ENCODE results near the gene SLC1A5. TPM values are rescaled to one million over a fixed set of nuclear protein-coding genes. Genes with fewer than 3 reads are reported as not detected.
A peak's percentile ranks its signal among the peaks of the same experiment; 100 is the strongest.

The SLC1A5 gene
- total and polyA plus RNA-seq, 2 experiments from 2014 or later, result 367 to 456 TPM

- H3F3A ChIP-seq (ENCODE audit: insufficient read depth), result peaks cover 10% of the 10 kb centered on the region; the same call in 1 of the 2 replicates
- H3K36me3 ChIP-seq (ENCODE audit: low read depth), result no peaks in the 10 kb centered on the region; the same call in 1 of the 2 replicates
- peaks cover 10% of the 10 kb centered on the region for H3K4me1 ChIP-seq (ENCODE audit: insufficient read depth)
- H3K9ac ChIP-seq, result no peak overlapping the region
- H3K9me3 ChIP-seq (ENCODE audit: low read depth), result no peaks in the 10 kb centered on the region
- no peaks in the 10 kb centered on the region for H3K27me3 ChIP-seq (replicated peaks; ENCODE audit: insufficient read depth)
- no peak for TF ChIP-seq EZH2phosphoT487 (IDR thresholded peaks at IDR 0.05; ENCODE audit: insufficient read depth, low read depth)
- no peak for TF ChIP-seq EZH2 (IDR thresholded peaks at IDR 0.05; ENCODE audit: insufficient read depth, poor library complexity, severe bottlenecking)
- WGBS, 2 experiments (ENCODE audit: low coverage in 1 of 2, low lambda C conversion rate in 2 of 2, missing lambda C conversion rate in 2 of 2), result 87 to 91% methylated on average over 11 of the region's 11 CpGs
- H3K4me2 ChIP-seq (ENCODE audit: unreplicated experiment), result no peak overlapping the region
- no peak overlapping the region for H3K4me3 ChIP-seq
- no peaks in the 10 kb centered on the region; the same call in 1 of the 2 replicates for H4K20me1 ChIP-seq (ENCODE audit: insufficient read depth)
- DNase-seq, result no peak
- H3K9me2 ChIP-seq (ENCODE audit: insufficient read depth), result no peaks in the 10 kb centered on the region
- in situ Hi-C loops (cut with MboI), result no loop called here
- H2AFZ ChIP-seq, result no peak overlapping the region
- peaks cover 70% of the 10 kb centered on the region for H3K79me2 ChIP-seq (ENCODE audit: insufficient read depth)
- no peak overlapping the region for H3K27ac ChIP-seq
These were observed 54.6 kb downstream of the SLC1A5 start for GRCh38 chr19:46733690-46734292.

GRCh38 chr19:46732966-46733689, 55.3 kb downstream of the SLC1A5 start:
- TF ChIP-seq EZH2 (IDR thresholded peaks at IDR 0.05; ENCODE audit: insufficient read depth, poor library complexity, severe bottlenecking), result no peak
- no peak for TF ChIP-seq EZH2phosphoT487 (IDR thresholded peaks at IDR 0.05; ENCODE audit: insufficient read depth, low read depth)
- H3K4me2 ChIP-seq (ENCODE audit: unreplicated experiment), result no peak overlapping the region
- peaks cover 10% of the 10 kb centered on the region; the same call in 1 of the 2 replicates for H3F3A ChIP-seq (ENCODE audit: insufficient read depth)
- no peaks in the 10 kb centered on the region for H3K9me2 ChIP-seq (ENCODE audit: insufficient read depth)
- peaks cover 68% of the 10 kb centered on the region for H3K79me2 ChIP-seq (ENCODE audit: insufficient read depth)
- 93% methylated on average over 23 of the region's 23 CpGs for WGBS, 2 experiments (ENCODE audit: low coverage in 1 of 2, low lambda C conversion rate in 2 of 2, missing lambda C conversion rate in 2 of 2)
- in situ Hi-C loops (cut with MboI), result no loop called here
- H3K27ac ChIP-seq, result no peak overlapping the region
- peaks cover 2% of the 10 kb centered on the region; the same call in 1 of the 2 replicates for H3K36me3 ChIP-seq (ENCODE audit: low read depth)
- H2AFZ ChIP-seq, result no peak overlapping the region
- no peak overlapping the region for H3K4me3 ChIP-seq
- no peak overlapping the region for H3K9ac ChIP-seq
- H4K20me1 ChIP-seq (ENCODE audit: insufficient read depth), result no peaks in the 10 kb centered on the region; the same call in 1 of the 2 replicates
- H3K27me3 ChIP-seq (replicated peaks; ENCODE audit: insufficient read depth), result no peaks in the 10 kb centered on the region
- no peaks in the 10 kb centered on the region for H3K9me3 ChIP-seq (ENCODE audit: low read depth)
- peaks cover 10% of the 10 kb centered on the region for H3K4me1 ChIP-seq (ENCODE audit: insufficient read depth)
- no peak for DNase-seq

- no peaks in the 10 kb centered on the region for H3K27me3 ChIP-seq (replicated peaks; ENCODE audit: insufficient read depth)
- no peak for DNase-seq
- in situ Hi-C loops (cut with MboI), result no loop called here
- H3F3A ChIP-seq (ENCODE audit: insufficient read depth), result peaks cover 10% of the 10 kb centered on the region; the same call in 1 of the 2 replicates
- H3K4me2 ChIP-seq (ENCODE audit: unreplicated experiment), result no peak overlapping the region
- H3K27ac ChIP-seq, result 0 out of 2 replicates have a peak overlapping the region, but pooled peaks have one; percentile 48
- H3K9ac ChIP-seq, result no peak overlapping the region
- no peak overlapping the region for H2AFZ ChIP-seq
- no peaks in the 10 kb centered on the region for H3K9me3 ChIP-seq (ENCODE audit: low read depth)
- TF ChIP-seq EZH2phosphoT487 (IDR thresholded peaks at IDR 0.05; ENCODE audit: insufficient read depth, low read depth) (no peak), EZH2 (IDR thresholded peaks at IDR 0.05; ENCODE audit: insufficient read depth, poor library complexity, severe bottlenecking) (no peak)
- H3K79me2 ChIP-seq (ENCODE audit: insufficient read depth), result peaks cover 61% of the 10 kb centered on the region
- H4K20me1 ChIP-seq (ENCODE audit: insufficient read depth), result no peaks in the 10 kb centered on the region; the same call in 1 of the 2 replicates
- no peak overlapping the region for H3K4me3 ChIP-seq
- H3K9me2 ChIP-seq (ENCODE audit: insufficient read depth), result no peaks in the 10 kb centered on the region
- H3K36me3 ChIP-seq (ENCODE audit: low read depth), result peaks cover 5% of the 10 kb centered on the region; the same call in 1 of the 2 replicates
- 90 to 91% methylated on average over 28 of the region's 28 CpGs for WGBS, 2 experiments (ENCODE audit: low coverage in 1 of 2, low lambda C conversion rate in 2 of 2, missing lambda C conversion rate in 2 of 2)
- H3K4me1 ChIP-seq (ENCODE audit: insufficient read depth), result peaks cover 10% of the 10 kb centered on the region
These were observed 56.0 kb downstream of the SLC1A5 start for GRCh38 chr19:46732172-46732938.

GRCh38 chr19:46731584-46731983, 56.8 kb downstream of the SLC1A5 start:
- Histone ChIP-seq H3K36me3 (ENCODE audit: low read depth) (peaks cover 5% of the 10 kb centered on the region; the same call in 1 of the 2 replicates), H3K27ac (peak overlapping the region; percentile 48), H3F3A (ENCODE audit: insufficient read depth) (peaks cover 10% of the 10 kb centered on the region; the same call in 1 of the 2 replicates), H3K9me3 (ENCODE audit: low read depth) (no peaks in the 10 kb centered on the region), H2AFZ (no peak overlapping the region), H3K9ac (peak overlapping the region; percentile 32; the same call in 1 of the 2 replicates), H3K27me3 (replicated peaks; ENCODE audit: insufficient read depth) (no peaks in the 10 kb centered on the region), H3K4me3 (no peak overlapping the region), H3K79me2 (ENCODE audit: insufficient read depth) (peaks cover 53% of the 10 kb centered on the region), H3K4me2 (ENCODE audit: unreplicated experiment) (no peak overlapping the region), H4K20me1 (ENCODE audit: insufficient read depth) (no peaks in the 10 kb centered on the region; the same call in 1 of the 2 replicates), H3K9me2 (ENCODE audit: insufficient read depth) (no peaks in the 10 kb centered on the region), H3K4me1 (ENCODE audit: insufficient read depth) (peaks cover 10% of the 10 kb centered on the region)
- TF ChIP-seq EZH2 (IDR thresholded peaks at IDR 0.05; ENCODE audit: insufficient read depth, poor library complexity, severe bottlenecking) (no peak), EZH2phosphoT487 (IDR thresholded peaks at IDR 0.05; ENCODE audit: insufficient read depth, low read depth) (no peak)
- whole genome bisulfite sequencing, 2 experiments (ENCODE audit: low coverage in 1 of 2, low lambda C conversion rate in 2 of 2, missing lambda C conversion rate in 2 of 2), result 86 to 87% methylated on average over 12 to 14 of the region's 14 CpGs
- DNase-seq, result no peak
- in situ Hi-C loops (cut with MboI), result no loop called here

Measured in GM23248 (cell line).